Natural killer cell (primary cell): Measurements from ENCODE around the gene OLA1. TPM values are rescaled to one million over a fixed set of nuclear protein-coding genes. Genes with fewer than 3 reads are reported as not detected.

ENCODE experiments used
- ATAC-seq, 3 donors: fragments of 150-1000 bp in 2 of 3; fragments of 200-7000 bp in 1 of 3; cut with Tn5 transposase; 1 replicate in 1 of 3; 2 replicates in 2 of 3; pipeline ENCODE4 v1.10.0; 2021; ENCODE audit warnings: mild to moderate bottlenecking in 2 of 3, moderate library complexity in 2 of 3
- DNase-seq, 2 donors: peaks; one replicate each; pipeline versions ENCODE4 v3.0.0 to v3.0.0-alpha.2; 2013 to 2021; ENCODE audit warnings: mixed read lengths in 1 of 2
- H3K27ac ChIP-seq: one replicate; pipeline ENCODE4 v1.5.1; 2013; ENCODE audit warnings: mild to moderate bottlenecking, low read length
- H3K27me3 ChIP-seq: one replicate; pipeline ENCODE4 v1.6.1; 2013; ENCODE audit warnings: low read length; ENCODE audit not compliant: control insufficient read depth, insufficient read depth
- H3K36me3 ChIP-seq: one replicate; pipeline ENCODE4 v1.6.1; 2013; ENCODE audit warnings: low read length; ENCODE audit not compliant: control insufficient read depth, insufficient read depth
- H3K4me1 ChIP-seq: one replicate; pipeline ENCODE4 v1.6.1; 2013; ENCODE audit warnings: low read length; ENCODE audit not compliant: control insufficient read depth, insufficient read depth
- H3K4me3 ChIP-seq: one replicate; pipeline ENCODE4 v1.5.1; 2013; ENCODE audit warnings: low read length
- H3K9me3 ChIP-seq: one replicate; pipeline ENCODE4 v1.6.1; 2013; ENCODE audit warnings: low read length; ENCODE audit not compliant: control insufficient read depth, insufficient read depth
- H3K27ac Mint-ChIP-seq, 2 donors: one replicate each; pipeline ENCODE4 v1.8.0; 2022; ENCODE audit warnings: mild to moderate bottlenecking in 2 of 2, mixed read lengths in 2 of 2, moderate library complexity in 1 of 2
- H3K27me3 Mint-ChIP-seq, 2 donors: one replicate each; pipeline ENCODE4 v1.8.0; 2022; ENCODE audit warnings: low read depth in 2 of 2, mixed read lengths in 2 of 2
- H3K36me3 Mint-ChIP-seq: one replicate; pipeline ENCODE4 v1.8.0; 2022; ENCODE audit warnings: mixed read lengths
- H3K4me1 Mint-ChIP-seq, 2 donors: one replicate each; pipeline ENCODE4 v1.8.0; 2022; ENCODE audit warnings: mixed read lengths in 2 of 2
- H3K4me3 Mint-ChIP-seq: one replicate; pipeline ENCODE4 v1.8.0; 2022; ENCODE audit warnings: mild to moderate bottlenecking, moderate library complexity, mixed read lengths
- H3K9me3 Mint-ChIP-seq, 2 donors: one replicate each; pipeline ENCODE4 v1.8.0; 2022; ENCODE audit warnings: mixed read lengths in 2 of 2
- WGBS: methylation state at CpG from one replicate; pipeline ENCODE4 v1.1.7; 2013; ENCODE audit warnings: missing lambda C conversion rate; ENCODE audit not compliant: insufficient coverage; 5-methylcytosine and 5-hydroxymethylcytosine counted together
- intact Hi-C: fragments of 100-400 bp; cut with micrococcal nuclease; formaldehyde crosslinking; loops from one replicate; pipeline ENCODE4 v1.14.2; 2022
- total RNA-seq, 4 donors: library from RNA; stranded (reverse); fragments of 120-200 nt in 1 of 4; gene quantifications; one replicate each; pipeline versions ENCODE4 v1.2.3 to v1.2.4, GENCODE V29; 2013 to 2022
- TF ChIP-seq, protein P1 (sequence below): fragments of 200-600 bp; IDR thresholded peaks from one replicate; pipeline ENCODE4 v1.8.0; 2022; ENCODE audit warnings: antibody characterized with exemption

Gene OLA1
- total RNA-seq, 3 donors from 2014 or later (not counting 1 experiment from before 2014, with no cell fraction given), result 42.3 to 45.9 (median 43.9) TPM

DNA sequence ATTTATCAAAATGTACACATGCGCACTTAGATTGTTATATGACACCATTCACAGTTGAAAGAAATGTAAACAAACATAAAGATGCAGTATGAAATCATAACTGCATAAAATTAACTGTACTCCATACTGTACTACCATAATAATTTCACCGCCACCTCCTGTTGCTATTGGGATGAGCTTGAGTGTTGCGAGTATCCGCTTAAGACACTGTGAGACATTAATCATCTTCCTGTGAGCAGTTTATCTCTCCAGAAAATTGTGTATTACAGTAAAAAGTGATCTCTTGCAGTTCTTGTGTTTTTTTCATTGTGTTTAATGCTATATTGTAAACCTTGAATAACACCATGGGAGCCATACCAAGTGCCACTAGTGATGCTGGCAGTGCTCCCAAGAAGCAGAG lies 46.1 kb downstream of the OLA1 start:
- H3K4me3 ChIP-seq, result no peak overlapping the region
- H3K27ac Mint-ChIP-seq, result no peak overlapping the region
- intact Hi-C loops, result no loop called here
- WGBS, result 100% methylated on average over 3 of the region's 4 CpGs
- no peaks in the 10 kb centered on the region for H3K4me1 ChIP-seq
- peaks cover 5 to 22% of the 10 kb centered on the region in 2 donors for H3K4me1 Mint-ChIP-seq
- H3K4me3 Mint-ChIP-seq, result no peak overlapping the region
- no peak for DNase-seq
- no peaks in the 10 kb centered on the region for H3K27me3 ChIP-seq
- H3K9me3 ChIP-seq, result no peaks in the 10 kb centered on the region
- ATAC-seq, result no peak
- H3K36me3 Mint-ChIP-seq, result no peaks in the 10 kb centered on the region
- H3K36me3 ChIP-seq, result no peaks in the 10 kb centered on the region
- H3K27me3 Mint-ChIP-seq, result no peaks in the 10 kb centered on the region
- TF ChIP-seq, protein P1, sequence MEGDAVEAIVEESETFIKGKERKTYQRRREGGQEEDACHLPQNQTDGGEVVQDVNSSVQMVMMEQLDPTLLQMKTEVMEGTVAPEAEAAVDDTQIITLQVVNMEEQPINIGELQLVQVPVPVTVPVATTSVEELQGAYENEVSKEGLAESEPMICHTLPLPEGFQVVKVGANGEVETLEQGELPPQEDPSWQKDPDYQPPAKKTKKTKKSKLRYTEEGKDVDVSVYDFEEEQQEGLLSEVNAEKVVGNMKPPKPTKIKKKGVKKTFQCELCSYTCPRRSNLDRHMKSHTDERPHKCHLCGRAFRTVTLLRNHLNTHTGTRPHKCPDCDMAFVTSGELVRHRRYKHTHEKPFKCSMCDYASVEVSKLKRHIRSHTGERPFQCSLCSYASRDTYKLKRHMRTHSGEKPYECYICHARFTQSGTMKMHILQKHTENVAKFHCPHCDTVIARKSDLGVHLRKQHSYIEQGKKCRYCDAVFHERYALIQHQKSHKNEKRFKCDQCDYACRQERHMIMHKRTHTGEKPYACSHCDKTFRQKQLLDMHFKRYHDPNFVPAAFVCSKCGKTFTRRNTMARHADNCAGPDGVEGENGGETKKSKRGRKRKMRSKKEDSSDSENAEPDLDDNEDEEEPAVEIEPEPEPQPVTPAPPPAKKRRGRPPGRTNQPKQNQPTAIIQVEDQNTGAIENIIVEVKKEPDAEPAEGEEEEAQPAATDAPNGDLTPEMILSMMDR, result no peak
- H3K9me3 Mint-ChIP-seq, result no peaks in the 10 kb centered on the region
- no peak overlapping the region for H3K27ac ChIP-seq

DNA sequence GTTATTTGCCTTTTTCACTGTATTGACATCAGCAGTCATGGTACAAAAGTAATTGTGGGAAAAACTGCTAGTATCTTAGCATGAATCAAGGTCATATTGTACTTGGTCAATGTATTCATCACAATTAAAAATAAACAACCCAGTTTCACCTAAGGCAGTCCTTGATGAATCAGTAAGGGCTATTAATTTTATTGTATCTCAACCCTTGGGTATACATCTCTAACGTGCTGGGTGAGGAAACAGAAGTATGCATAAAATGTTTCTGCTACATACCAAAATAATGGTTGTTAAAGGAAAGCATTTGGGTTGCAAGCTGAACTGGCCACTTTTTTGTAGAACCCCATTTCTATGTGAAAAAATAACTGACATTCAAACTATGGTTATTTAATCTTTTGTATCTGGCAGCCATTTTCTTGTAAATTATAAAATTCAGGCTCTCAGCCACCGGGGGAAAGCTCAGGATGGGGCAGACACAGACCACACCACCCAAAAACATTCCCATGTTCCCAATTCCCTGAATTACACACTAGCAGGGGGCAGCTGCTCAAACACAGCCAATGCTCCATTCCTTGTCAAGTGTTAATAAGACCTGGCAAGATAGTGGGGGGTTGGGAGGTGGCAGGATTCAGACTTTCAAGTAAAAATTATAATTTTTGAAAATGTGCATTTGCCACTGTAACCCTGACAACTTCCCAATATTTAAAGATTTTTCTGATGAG lies 49.3 kb downstream of the OLA1 start:
- H3K9me3 Mint-ChIP-seq, result no peaks in the 10 kb centered on the region
- no peaks in the 10 kb centered on the region for H3K27me3 ChIP-seq
- H3K4me3 ChIP-seq, result no peak overlapping the region
- peaks cover 4 to 5% of the 10 kb centered on the region in 2 donors for H3K4me1 Mint-ChIP-seq
- 72% methylated on average over 2 of the region's 2 CpGs for WGBS
- no peak overlapping the region for H3K4me3 Mint-ChIP-seq
- no peaks in the 10 kb centered on the region for H3K36me3 ChIP-seq
- no peak for DNase-seq
- intact Hi-C loops, result no loop called here
- no peak overlapping the region for H3K27ac Mint-ChIP-seq
- no peak overlapping the region for H3K27ac ChIP-seq
- H3K27me3 Mint-ChIP-seq, result no peaks in the 10 kb centered on the region
- TF ChIP-seq, protein P1, result no peak
- ATAC-seq, result no peak
- H3K9me3 ChIP-seq, result no peaks in the 10 kb centered on the region
- no peaks in the 10 kb centered on the region for H3K36me3 Mint-ChIP-seq
- H3K4me1 ChIP-seq, result no peaks in the 10 kb centered on the region

DNA sequence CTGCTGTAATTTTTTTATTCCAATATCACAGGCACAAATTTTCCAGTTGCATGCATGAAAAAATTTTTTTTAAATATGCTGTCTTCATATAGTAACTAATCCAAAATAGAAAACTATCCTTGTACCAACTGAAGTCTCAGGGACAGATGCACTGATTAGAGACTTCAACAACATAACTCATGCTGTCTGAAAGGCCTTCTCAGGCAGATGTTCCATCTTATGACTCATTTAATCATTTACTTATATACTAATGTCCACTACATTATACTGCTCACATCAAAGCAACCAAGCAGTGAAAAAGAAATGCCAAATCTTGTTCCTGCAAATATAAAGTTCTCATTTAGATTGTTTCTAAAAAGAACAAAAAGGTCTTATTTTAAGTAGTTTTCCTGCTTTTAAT lies 53.1 kb downstream of the OLA1 start:
- TF ChIP-seq, protein P1, result no peak
- Histone ChIP-seq H3K36me3 (no peaks in the 10 kb centered on the region), H3K27me3 (no peaks in the 10 kb centered on the region), H3K9me3 (no peaks in the 10 kb centered on the region), H3K27ac (no peak overlapping the region), H3K4me3 (no peak overlapping the region), H3K4me1 (no peaks in the 10 kb centered on the region)
- no peak overlapping the region for H3K4me3 Mint-ChIP-seq
- ATAC-seq (no peak), DNase-seq (no peak)
- no peaks in the 10 kb centered on the region for H3K9me3 Mint-ChIP-seq
- intact Hi-C loops, result no loop called here
- peaks cover 5 to 6% of the 10 kb centered on the region in 2 donors for H3K4me1 Mint-ChIP-seq
- H3K27me3 Mint-ChIP-seq, result no peaks in the 10 kb centered on the region
- H3K27ac Mint-ChIP-seq, result no peak overlapping the region
- no peaks in the 10 kb centered on the region for H3K36me3 Mint-ChIP-seq

DNA sequence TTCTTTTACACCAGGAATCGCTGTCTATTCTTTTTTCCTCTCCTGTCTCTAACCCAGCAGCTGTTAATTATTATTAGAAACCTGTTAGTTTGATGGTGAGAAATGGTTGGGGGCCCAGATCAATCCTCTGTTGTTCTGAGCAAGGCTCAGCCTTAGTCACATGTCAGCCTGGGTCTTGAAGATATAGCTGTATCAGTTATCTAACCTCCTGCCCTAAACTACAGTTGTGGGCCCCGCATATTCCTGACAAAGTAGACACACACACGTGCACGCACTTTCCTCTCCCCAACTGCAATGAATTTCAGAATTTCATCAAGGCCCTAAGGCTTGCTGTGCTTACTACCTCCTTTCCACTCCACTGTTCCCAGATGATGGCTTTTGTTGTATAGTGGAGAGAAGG lies 54.6 kb downstream of the OLA1 start:
- H3K27me3 ChIP-seq, result no peaks in the 10 kb centered on the region
- no peaks in the 10 kb centered on the region for H3K36me3 Mint-ChIP-seq
- TF ChIP-seq, protein P1, result no peak
- no peak overlapping the region for H3K27ac ChIP-seq
- no peaks in the 10 kb centered on the region for H3K9me3 Mint-ChIP-seq
- H3K4me3 ChIP-seq, result no peak overlapping the region
- no peaks in the 10 kb centered on the region for H3K36me3 ChIP-seq
- H3K4me1 Mint-ChIP-seq, result peaks cover 12 to 14% of the 10 kb centered on the region in 2 donors
- no peak overlapping the region for H3K27ac Mint-ChIP-seq
- no peak for ATAC-seq
- 100% methylated on average over 3 of the region's 4 CpGs for WGBS
- H3K9me3 ChIP-seq, result no peaks in the 10 kb centered on the region
- no peaks in the 10 kb centered on the region for H3K4me1 ChIP-seq
- intact Hi-C loops, result no loop called here
- H3K27me3 Mint-ChIP-seq, result no peaks in the 10 kb centered on the region
- H3K4me3 Mint-ChIP-seq, result no peak overlapping the region
- DNase-seq, result no peak
